Stimulated activated CD4-positive, alpha-beta T cell treated with anti-CD3 and anti-CD28 coated beads, Interleukin-12 subunit alpha, Interleukin-12 subunit beta, amount 100 ng/mL, for 48 hours (primary cell): ENCODE data around the gene NUB1.

Experiments used
- DNase-seq, 3 donors: peaks; one replicate each; pipeline ENCODE4 v3.0.0-alpha.2; 2020; ENCODE audit warnings: low read depth in 2 of 3, low spot score in 1 of 3

NUB1 gene

DNA sequence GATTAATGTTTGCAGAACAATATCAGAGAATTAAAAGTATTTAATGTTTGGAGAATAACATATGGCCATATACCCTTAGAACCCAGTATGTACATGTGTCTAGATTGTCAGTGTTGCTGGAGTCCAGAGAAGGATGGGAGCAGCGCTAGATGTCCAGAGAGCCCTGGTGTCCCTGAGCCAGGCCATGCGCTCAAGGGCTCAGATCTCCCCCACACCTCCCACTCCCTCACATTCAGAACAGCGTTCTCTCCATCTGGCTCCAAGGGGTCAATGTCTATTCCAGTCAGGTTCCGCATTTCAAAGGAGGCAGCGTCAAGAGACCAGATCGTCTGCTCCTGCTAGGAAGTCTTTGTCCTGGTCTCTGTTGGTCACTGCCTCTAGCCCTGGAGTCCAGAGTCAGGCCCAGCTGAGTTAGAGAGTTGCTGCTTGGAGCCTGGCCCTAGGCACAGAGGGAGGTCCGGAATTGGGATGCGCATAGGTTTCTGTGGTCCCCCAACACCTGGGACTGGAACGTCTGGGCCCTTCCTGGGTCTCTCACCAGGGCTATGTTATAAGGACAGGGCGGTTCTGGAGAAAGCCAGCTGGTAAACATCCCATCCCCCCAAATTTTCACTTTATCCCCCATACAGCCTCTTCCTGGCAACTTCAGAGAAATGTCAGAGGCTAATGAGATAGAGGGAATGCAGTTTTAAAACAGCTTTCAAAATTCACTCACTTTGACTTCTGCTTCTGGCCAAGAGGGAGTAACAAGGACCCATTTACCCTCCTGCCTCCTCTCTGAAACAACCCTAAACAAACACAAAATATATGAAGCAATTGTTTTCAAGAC lies 74.7 kb downstream of the NUB1 start:
- no peak for DNase-seq

DNA sequence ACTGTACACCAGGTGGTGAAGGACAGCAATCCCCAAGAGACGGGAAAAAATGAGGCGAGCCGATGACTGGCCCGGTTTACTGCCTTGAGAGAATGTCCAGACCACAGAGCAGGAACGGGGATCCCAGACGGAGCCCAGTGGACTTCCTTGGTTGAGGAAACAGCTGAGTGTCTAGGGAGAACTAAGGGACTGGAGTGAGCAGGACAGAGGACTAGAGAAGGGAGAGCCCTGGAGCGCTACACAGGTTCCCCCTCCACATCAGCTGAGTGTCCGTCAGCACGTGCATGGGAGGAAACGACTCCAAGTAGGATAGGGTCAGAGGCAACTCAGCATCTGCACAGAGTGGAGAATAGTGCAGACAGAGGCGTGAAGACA lies 75.3 kb downstream of the NUB1 start:
- no peak for DNase-seq

DNA sequence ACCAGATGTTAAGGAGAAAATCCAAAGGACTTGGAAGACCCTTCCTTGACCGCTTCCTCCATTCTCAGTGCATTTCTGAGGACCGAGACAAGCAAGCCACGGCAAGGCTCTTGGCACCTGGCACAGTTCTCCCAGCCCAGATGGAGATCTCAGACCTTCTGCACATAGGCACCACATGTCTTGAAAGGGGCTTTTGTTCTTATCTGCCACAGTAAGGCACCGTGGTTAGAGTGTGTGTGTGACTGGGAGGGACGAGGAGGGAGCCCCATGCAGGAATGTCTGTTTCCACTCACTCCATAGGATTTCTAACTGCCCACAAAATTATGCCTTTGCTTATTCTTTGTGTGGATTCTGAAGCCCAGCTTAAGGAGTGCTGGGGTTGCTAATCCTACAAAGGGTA lies 78.5 kb downstream of the NUB1 start:
- no peak for DNase-seq

DNA sequence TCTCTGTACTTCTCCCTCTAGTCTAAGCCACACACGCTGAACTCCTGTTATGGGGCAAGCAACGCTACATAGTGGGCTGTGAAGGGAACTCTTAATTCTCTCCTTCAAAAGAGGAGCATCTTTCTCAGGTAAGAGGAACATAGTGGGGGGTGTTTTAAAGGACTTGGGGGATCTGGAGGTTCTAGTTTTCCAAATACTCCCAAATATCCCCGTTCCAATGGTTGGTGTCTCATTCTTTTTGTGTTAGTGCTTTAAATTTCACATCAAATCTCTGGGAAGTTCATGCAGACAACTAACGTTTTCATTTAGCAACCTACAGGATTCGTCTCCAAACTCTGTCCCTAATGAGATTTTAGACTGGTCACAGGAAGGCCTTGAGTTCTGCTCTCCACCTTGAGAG lies 80.6 kb downstream of the NUB1 start:
- DNase-seq = no peak

DNA sequence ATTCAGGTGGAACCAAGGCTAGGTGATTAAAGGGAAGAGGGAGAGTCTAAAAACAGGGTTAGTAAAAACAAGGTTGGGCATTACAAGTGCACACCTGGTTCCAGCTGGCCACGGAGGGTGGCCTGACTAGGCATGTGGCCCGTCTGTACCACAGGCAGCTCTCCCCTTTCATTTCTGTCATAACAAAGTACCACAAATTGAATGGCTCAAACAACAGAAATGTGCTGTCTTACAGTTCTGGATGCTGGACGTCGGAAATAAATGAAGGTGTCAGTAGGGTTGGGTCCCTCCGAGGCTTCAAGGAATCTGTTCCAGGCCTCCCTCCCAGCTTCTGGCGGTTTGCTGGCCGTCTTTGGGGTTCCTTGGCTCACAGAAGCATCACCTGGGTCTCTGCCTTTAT lies 81.6 kb downstream of the NUB1 start:
- DNase-seq = no peak

DNA sequence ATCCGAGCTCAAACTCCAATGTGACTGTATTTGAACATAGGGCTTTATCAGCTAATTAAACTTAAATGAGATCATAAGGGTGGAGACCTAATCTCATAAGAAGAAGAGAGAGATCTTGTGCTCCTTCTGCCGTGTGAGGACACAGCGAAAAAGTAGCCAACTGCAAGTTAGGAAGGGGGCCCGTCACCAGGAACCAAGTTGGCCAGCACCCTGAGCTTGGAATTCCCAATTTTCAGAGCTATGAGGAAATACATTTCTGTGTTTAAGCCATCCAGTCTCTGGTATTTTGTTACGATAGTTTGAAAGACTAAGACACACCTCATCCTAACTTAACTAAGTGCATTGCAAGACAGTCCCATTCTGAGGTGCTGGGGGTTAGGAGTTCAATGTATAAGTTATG lies 82.3 kb downstream of the NUB1 start:
- DNase-seq = no peak

DNA sequence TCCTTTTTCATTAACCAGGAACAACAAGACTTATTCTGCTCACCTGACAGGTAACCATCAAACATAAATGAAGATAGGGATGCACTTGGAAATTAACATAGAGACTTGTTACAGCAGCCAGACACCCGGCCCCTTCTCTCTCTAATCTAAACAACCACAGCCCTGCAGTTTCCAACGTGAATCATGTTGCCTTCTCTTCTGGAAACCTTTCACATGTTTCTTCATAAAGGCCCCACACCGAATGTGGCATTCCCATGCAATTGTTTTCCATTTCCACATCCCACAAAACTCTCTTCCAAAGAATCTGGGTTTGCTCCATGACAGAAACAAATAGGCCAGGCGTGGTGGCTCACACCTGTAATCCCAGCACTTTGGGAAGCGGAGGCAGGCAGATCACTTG lies 83.2 kb downstream of the NUB1 start:
- no peak for DNase-seq

DNA sequence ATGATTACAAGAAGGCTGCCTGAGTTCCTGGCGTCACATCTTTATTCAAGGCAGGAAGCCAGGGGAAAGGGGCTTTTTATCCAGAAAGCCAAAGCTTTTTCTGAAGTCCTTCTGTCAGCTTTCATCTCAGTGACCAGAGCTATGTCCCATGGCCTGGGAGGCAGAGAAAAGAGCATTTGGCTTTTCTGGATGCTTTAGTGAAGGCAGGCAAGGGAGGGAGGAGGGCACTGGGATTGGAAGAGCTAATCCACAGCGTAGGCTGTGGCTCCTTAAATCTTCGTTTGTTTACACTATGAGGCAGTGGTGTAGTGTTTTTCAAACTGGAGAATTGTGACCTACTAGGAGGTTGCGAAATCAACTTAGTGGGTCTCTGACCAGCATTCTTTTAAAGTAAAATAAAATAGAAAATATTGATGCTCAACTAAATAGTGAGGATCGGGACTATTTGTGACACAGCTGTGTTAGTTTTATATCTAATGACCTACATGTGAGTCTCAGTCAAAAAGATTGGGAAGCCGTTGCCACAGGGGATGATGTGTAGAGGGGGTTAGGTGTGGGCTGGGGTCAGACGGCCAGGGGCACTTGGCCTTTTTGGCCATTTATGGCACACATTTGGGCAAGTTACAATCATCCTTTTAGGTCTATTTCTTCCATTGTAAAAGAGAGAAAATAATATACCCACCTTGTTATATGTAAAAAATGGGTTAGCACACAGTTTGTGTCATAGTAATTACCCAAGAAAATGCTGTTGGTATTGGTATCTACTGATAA lies 84.2 kb downstream of the NUB1 start:
- DNase-seq = no peak

DNA sequence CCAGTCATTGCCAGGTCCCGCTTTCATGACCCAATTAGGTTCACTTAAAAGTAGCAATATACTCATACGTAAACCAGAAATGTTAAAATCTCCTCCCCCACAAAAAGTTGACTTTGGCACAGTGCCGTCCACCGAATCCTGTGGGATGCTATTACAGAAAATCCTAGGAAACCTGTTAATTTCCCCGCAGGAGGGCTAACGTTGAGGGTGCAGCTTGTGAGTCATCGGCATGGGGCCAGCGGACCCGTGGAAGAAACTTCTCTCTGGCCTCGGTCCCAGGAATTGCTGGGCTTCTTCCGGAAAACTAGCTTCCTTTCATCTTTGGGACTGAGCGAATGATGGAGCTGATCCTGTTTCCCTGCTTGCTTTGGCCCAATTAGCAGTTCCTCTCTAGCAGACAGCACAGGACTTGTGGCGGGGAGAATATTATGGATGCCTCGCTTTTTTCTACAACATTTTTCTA lies 84.9 kb downstream of the NUB1 start:
- DNase-seq = no peak

DNA sequence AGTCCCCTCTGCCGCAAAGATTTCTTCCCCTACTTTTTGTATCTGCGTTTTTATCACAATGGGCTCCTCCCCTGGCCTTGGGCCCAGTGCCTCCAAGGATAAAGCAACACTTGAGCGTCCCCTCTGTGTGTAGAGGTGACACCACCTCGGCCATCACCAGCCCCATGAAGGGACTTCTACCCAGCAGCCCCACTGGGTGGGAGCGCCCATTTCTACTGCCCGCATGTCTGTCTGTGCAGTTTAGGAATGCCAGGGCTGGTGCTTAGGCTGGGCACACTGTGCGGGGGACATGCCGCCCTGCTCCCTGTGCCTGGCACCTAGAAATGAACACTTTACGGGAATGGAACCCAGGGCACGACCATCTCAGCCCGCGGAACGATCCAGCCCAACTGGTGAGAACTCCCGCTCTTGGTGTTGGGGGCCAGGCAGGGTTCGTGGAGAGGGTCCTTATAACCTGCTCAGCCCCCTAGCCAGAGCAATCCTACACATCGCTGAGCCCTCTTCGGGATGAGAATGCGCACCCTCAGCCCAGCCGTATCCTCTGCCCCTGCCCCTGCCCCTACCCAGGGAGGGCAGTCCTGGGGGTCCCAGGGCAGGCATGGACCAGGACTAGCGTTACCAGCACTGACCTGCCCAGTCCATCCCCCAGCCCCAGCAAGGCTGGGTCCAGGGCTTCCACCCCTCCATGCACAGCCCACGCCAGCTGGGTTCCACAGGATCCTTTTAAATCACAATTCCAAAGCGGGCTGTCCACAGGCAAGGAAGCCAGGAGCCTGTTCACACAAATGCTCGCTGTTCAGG lies 85.5 kb downstream of the NUB1 start:
- no peak for DNase-seq

DNA sequence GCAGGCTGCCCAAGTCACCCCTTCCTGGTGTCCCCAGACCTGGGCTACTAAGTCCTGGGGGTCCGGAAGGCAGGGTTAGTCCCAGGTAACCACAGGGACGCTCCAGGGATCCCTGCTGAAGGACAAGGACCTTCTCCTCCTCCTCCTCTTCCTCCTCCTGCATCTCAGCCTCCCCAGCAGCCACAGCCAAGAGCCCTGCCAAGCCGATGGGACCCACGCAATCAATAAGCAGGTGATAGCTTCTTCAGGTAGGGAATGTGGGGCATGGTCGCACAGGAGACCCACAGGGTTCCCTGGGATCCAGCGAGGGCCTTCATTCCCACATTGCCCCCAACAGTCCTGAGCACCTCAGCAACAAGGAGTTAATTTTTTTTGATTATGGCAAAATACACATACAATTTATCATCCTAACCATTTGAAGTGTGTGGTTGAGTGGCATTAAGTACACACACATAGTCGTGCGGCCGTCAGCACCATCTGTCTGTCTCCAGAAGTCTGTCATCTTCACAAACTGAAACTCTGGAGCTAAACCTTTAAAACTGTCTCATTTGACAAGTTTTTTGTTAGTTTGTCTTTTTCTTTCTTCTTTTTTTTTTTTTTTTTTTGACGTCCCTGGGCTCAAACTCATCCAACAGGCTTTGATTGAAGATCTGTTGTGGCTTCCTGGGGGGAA lies 86.2 kb downstream of the NUB1 start:
- DNase-seq = no peak
